Gastroesophageal sphincter (tissue), 4 donors: ENCODE measurements around the gene AFAP1. TPM values are rescaled to one million over a fixed set of nuclear protein-coding genes. Genes with fewer than 3 reads are reported as not detected.

Experiments used
- ATAC-seq: fragments of 150-250 bp; one replicate; pipeline ENCODE4 v1.9.1; 2016; ENCODE audit warnings: mild to moderate bottlenecking, moderate library complexity
- H3K27ac ChIP-seq, 4 donors: fragments of 200-600 bp; sonication (generic) in 3 of 4; 1 replicate in 3 of 4; 2 replicates in 1 of 4; pipeline ENCODE4 v1.5.1; 2016 to 2019
- H3K27me3 ChIP-seq: fragments of 200-600 bp; sonication (generic); one replicate; pipeline ENCODE4 v1.5.1; 2019
- H3K36me3 ChIP-seq, 2 donors: fragments of 200-600 bp; sonication (generic); one replicate each; pipeline ENCODE4 v1.5.1; 2019; ENCODE audit warnings: control low read depth in 1 of 2
- H3K4me1 ChIP-seq, 3 donors: fragments of 200-600 bp; sonication (generic); 1 replicate in 2 of 3; 2 replicates in 1 of 3; pipeline ENCODE4 v1.5.1; 2016 to 2019; ENCODE audit warnings: control low read depth in 2 of 3
- H3K4me3 ChIP-seq, 2 donors: fragments of 200-600 bp; sonication (generic); one replicate each; pipeline ENCODE4 v1.5.1; 2019; ENCODE audit warnings: mild to moderate bottlenecking in 1 of 2, moderate library complexity in 1 of 2
- H3K9me3 ChIP-seq, 3 donors: fragments of 200-600 bp; sonication (generic); one replicate each; pipeline ENCODE4 v1.5.1; 2017 to 2019; ENCODE audit warnings: control low read depth in 2 of 3
- CTCF ChIP-seq, 4 experiments: fragments of 200-600 bp in 2 of 4; fragments of 450-650 bp in 2 of 4; sonication (generic) in 1 of 4; IDR thresholded peaks; one replicate each; pipeline ENCODE4 v1.5.1; 2017 to 2019; ENCODE audit warnings: antibody characterized with exemption in 4 of 4, mild to moderate bottlenecking in 2 of 4, moderate library complexity in 2 of 4
- EP300 ChIP-seq: sonication (generic); formaldehyde crosslinking; IDR thresholded peaks from one replicate; pipeline ENCODE4 v1.6.1; 2017; ENCODE audit warnings: antibody characterized with exemption, mild to moderate bottlenecking
- POLR2A ChIP-seq, 2 donors: fragments of 450-650 bp; IDR thresholded peaks; one replicate each; pipeline ENCODE4 v1.6.1; 2017; ENCODE audit warnings: antibody characterized with exemption in 2 of 2, mild to moderate bottlenecking in 2 of 2, moderate library complexity in 1 of 2
- POLR2AphosphoS5 ChIP-seq: sonication (generic); formaldehyde crosslinking; IDR thresholded peaks from one replicate; pipeline ENCODE4 v1.6.1; 2017; ENCODE audit warnings: antibody characterized with exemption
- WGBS, 2 donors: methylation state at CpG; one replicate each; pipeline ENCODE4 v1.1.5; 2018; ENCODE audit warnings: low coverage in 1 of 2; 5-methylcytosine and 5-hydroxymethylcytosine counted together
- total RNA-seq, 4 donors: library from RNA; depleted of rRNA; stranded (reverse); fragments of >200 nt; gene quantifications; one replicate each; pipeline ENCODE4 v1.1.0, GENCODE V29; 2016

AFAP1 gene
- total RNA-seq, 4 donors from 2014 or later, result 32.0 to 79.7 (median 48.1) TPM

GRCh38 chr4:7826909-7827306 is 112.8 kb downstream of the AFAP1 start:
- Histone ChIP-seq H3K27ac (peak overlapping the region in 1 of 4 donors; percentile 83), H3K4me1 (peaks cover 11 to 89% (median 36%) of the 10 kb centered on the region in 3 donors), H3K36me3 (peaks cover 0 to 33% of the 10 kb centered on the region in 2 donors), H3K27me3 (no peaks in the 10 kb centered on the region), H3K4me3 (no peak overlapping the region), H3K9me3 (no peaks in the 10 kb centered on the region)
- WGBS, 2 donors, result 90 to 93% methylated on average over 4 to 11 of the region's 11 CpGs
- TF ChIP-seq EP300 (no peak), POLR2A (IDR thresholded peaks at IDR 0.05) (no peak), POLR2AphosphoS5 (no peak), CTCF (IDR thresholded peaks at IDR 0.05) (no peak)
- ATAC-seq, result no peak

- no peaks in the 10 kb centered on the region for H3K9me3 ChIP-seq
- peaks cover 12 to 89% (median 37%) of the 10 kb centered on the region in 3 donors for H3K4me1 ChIP-seq
- H3K4me3 ChIP-seq, result no peak overlapping the region
- TF ChIP-seq EP300 (no peak), POLR2AphosphoS5 (no peak), POLR2A (IDR thresholded peaks at IDR 0.05) (no peak), CTCF (IDR thresholded peaks at IDR 0.05) (no peak)
- H3K27ac ChIP-seq, result peak overlapping the region in 1 of 4 donors; percentile 5
- H3K36me3 ChIP-seq, result peaks cover 0 to 29% of the 10 kb centered on the region in 2 donors
- ATAC-seq, result no peak
- 78 to 86% methylated on average over 5 to 8 of the region's 12 CpGs for WGBS, 2 donors
- no peaks in the 10 kb centered on the region for H3K27me3 ChIP-seq
Measured at GRCh38 chr4:7826176-7826908, 113.3 kb downstream of the AFAP1 start.

GRCh38 chr4:7824218-7824617 is 115.4 kb downstream of the AFAP1 start:
- Histone ChIP-seq H3K36me3 (peaks cover 0 to 36% of the 10 kb centered on the region in 2 donors), H3K9me3 (no peaks in the 10 kb centered on the region), H3K27ac (peak overlapping the region; percentile 82 to 86 (median 83)), H3K27me3 (no peaks in the 10 kb centered on the region), H3K4me3 (no peak overlapping the region), H3K4me1 (peaks cover 9 to 90% (median 33%) of the 10 kb centered on the region in 3 donors)
- TF ChIP-seq POLR2AphosphoS5 (no peak), POLR2A (IDR thresholded peaks at IDR 0.05) (no peak), CTCF (IDR thresholded peaks at IDR 0.05) (no peak), EP300 (no peak)
- no peak for ATAC-seq
- 27 to 48% methylated on average over 5 of the region's 5 CpGs for WGBS, 2 donors

- Histone ChIP-seq H3K4me1 (peaks cover 9 to 89% (median 29%) of the 10 kb centered on the region in 3 donors), H3K9me3 (no peaks in the 10 kb centered on the region), H3K27me3 (no peaks in the 10 kb centered on the region), H3K4me3 (no peak overlapping the region), H3K36me3 (peaks cover 0 to 39% of the 10 kb centered on the region in 2 donors), H3K27ac (peak overlapping the region; percentile 82 to 86 (median 83))
- ATAC-seq, result peak; percentile 81
- WGBS, 2 donors, result 31 to 34% methylated on average over 8 to 9 of the region's 9 CpGs
- TF ChIP-seq CTCF (IDR thresholded peaks at IDR 0.05) (no peak), POLR2AphosphoS5 (peak; percentile 77)
Measured at GRCh38 chr4:7823416-7823824, 116.2 kb downstream of the AFAP1 start.

- H3K9me3 ChIP-seq, result no peaks in the 10 kb centered on the region
- ATAC-seq, result peak; percentile 85
- WGBS, 2 donors, result 21 to 22% methylated on average over 4 of the region's 4 CpGs
- peaks cover 0 to 38% of the 10 kb centered on the region in 2 donors for H3K36me3 ChIP-seq
- H3K27ac ChIP-seq, result peak overlapping the region; percentile 82 to 86 (median 83)
- H3K27me3 ChIP-seq, result no peaks in the 10 kb centered on the region
- H3K4me3 ChIP-seq, result no peak overlapping the region
- TF ChIP-seq POLR2AphosphoS5 (peak; percentile 3), EP300 (no peak)
- peaks cover 9 to 89% (median 24%) of the 10 kb centered on the region in 3 donors for H3K4me1 ChIP-seq
Measured at GRCh38 chr4:7822877-7823276, 116.8 kb downstream of the AFAP1 start.
